Measurements from ENCODE around the gene OR4D2. TPM values are rescaled to one million over a fixed set of nuclear protein-coding genes. Genes with fewer than 3 reads are reported as not detected.

The OR4D2 gene
- total RNA-seq, 1 donor from 2014 or later: not detected

DNA sequence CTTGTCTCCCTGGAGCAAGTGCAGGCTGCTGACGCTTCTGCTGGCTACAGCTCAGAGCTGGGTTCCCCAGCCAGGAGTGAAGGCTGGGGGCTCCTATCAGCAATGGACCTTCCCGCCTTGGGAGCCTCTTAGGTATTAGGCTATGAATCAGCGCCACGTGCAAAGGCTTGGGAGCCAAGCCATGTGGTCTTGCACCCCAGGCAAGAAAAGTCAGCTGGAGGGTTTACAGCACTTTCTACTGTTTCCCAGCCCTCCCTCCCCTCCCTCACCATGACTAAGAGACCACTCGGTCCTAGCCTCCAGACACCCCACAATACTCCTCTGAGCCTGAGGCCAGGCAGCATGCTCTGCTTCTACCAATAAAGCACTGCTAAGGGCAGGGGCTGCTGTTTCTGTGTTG is 38.0 kb downstream of the OR4D2 start:
- no peaks in the 10 kb centered on the region for H3K27me3 ChIP-seq
- no peaks in the 10 kb centered on the region for H3K9me3 ChIP-seq
- DNase-seq (no peak), ATAC-seq (no peak)
- intact Hi-C loops (cut with DNase I): no loop called here
- H3K27ac ChIP-seq: no peak overlapping the region
- H3K4me3 ChIP-seq: no peak overlapping the region
- H3K4me1 ChIP-seq: no peaks in the 10 kb centered on the region
- peaks cover 13% of the 10 kb centered on the region for H3K36me3 ChIP-seq
- TF ChIP-seq, protein P1, sequence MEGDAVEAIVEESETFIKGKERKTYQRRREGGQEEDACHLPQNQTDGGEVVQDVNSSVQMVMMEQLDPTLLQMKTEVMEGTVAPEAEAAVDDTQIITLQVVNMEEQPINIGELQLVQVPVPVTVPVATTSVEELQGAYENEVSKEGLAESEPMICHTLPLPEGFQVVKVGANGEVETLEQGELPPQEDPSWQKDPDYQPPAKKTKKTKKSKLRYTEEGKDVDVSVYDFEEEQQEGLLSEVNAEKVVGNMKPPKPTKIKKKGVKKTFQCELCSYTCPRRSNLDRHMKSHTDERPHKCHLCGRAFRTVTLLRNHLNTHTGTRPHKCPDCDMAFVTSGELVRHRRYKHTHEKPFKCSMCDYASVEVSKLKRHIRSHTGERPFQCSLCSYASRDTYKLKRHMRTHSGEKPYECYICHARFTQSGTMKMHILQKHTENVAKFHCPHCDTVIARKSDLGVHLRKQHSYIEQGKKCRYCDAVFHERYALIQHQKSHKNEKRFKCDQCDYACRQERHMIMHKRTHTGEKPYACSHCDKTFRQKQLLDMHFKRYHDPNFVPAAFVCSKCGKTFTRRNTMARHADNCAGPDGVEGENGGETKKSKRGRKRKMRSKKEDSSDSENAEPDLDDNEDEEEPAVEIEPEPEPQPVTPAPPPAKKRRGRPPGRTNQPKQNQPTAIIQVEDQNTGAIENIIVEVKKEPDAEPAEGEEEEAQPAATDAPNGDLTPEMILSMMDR (IDR thresholded peaks at IDR 0.05): no peak

- intact Hi-C loops (cut with DNase I): no loop called here
- Histone ChIP-seq H3K27me3 (no peaks in the 10 kb centered on the region), H3K36me3 (peaks cover 25% of the 10 kb centered on the region), H3K4me1 (no peaks in the 10 kb centered on the region), H3K4me3 (no peak overlapping the region), H3K27ac (no peak overlapping the region), H3K9me3 (no peaks in the 10 kb centered on the region)
- ATAC-seq (no peak), DNase-seq (no peak)
- TF ChIP-seq, protein P1 (IDR thresholded peaks at IDR 0.05): no peak
Measured at GRCh38 chr17:58205936-58206335, 39.2 kb downstream of the OR4D2 start.

DNA sequence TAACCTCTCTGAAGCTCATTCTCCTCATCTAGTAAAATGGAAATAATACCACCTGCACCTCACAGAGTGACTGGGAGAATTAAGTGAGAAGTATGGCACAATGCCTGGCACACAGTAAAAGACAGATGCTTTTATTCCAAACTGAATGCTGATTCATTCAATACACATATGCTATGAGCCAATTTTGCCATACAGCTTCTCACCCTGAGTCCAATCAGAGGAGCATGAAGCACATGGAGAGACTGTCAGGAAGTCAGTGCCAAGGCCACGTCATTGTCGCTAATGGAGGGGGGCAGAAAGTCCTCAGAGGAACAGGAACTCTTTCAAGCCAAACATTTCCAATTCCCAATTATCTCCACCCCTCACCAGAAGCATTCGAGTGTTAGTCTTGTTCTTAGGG is 40.7 kb downstream of the OR4D2 start:
- Histone ChIP-seq H3K27ac (no peak overlapping the region), H3K9me3 (no peaks in the 10 kb centered on the region), H3K27me3 (no peaks in the 10 kb centered on the region), H3K4me1 (no peaks in the 10 kb centered on the region), H3K36me3 (peaks cover 31% of the 10 kb centered on the region), H3K4me3 (no peak overlapping the region)
- ATAC-seq (no peak), DNase-seq (no peak)
- intact Hi-C loops (cut with DNase I): no loop called here
- TF ChIP-seq, protein P1 (IDR thresholded peaks at IDR 0.05): no peak

GRCh38 chr17:58208344-58208743 is 41.6 kb downstream of the OR4D2 start:
- intact Hi-C loops (cut with DNase I): no loop called here
- Histone ChIP-seq H3K27me3 (no peaks in the 10 kb centered on the region), H3K36me3 (peaks cover 39% of the 10 kb centered on the region), H3K9me3 (no peaks in the 10 kb centered on the region), H3K4me3 (no peak overlapping the region), H3K4me1 (no peaks in the 10 kb centered on the region), H3K27ac (no peak overlapping the region)
- ATAC-seq (peak; percentile 62), DNase-seq (no peak)
- TF ChIP-seq, protein P1 (IDR thresholded peaks at IDR 0.05): no peak

- ATAC-seq: no peak
- intact Hi-C loops (cut with DNase I): no loop called here
- peaks cover 57% of the 10 kb centered on the region for H3K36me3 ChIP-seq
Measured at GRCh38 chr17:58210922-58211321, 44.1 kb downstream of the OR4D2 start.

More at GRCh38 chr17:58210922-58211321, 44.1 kb downstream of the OR4D2 start:
- H3K27me3 ChIP-seq: no peaks in the 10 kb centered on the region
- no peak overlapping the region for H3K27ac ChIP-seq
- no peak overlapping the region for H3K4me3 ChIP-seq
- H3K9me3 ChIP-seq: no peaks in the 10 kb centered on the region
- no peaks in the 10 kb centered on the region for H3K4me1 ChIP-seq
- TF ChIP-seq, protein P1 (IDR thresholded peaks at IDR 0.05): no peak
- no peak for DNase-seq

All from upper lobe of right lung (tissue), 1 donor.